Neural cell (in vitro differentiated cells): ENCODE results near the gene NUF2.

Source experiments
- EP300 ChIP-seq: fragments of 450-650 bp; conservative IDR thresholded peaks from 2 replicates; pipeline ENCODE4 v1.6.1; 2014; ENCODE audit warnings: antibody characterized with exemption, mild to moderate bottlenecking, moderate library complexity; ENCODE audit not compliant: poor library complexity, severe bottlenecking
- EZH2 ChIP-seq: fragments of 200-600, 300-800 bp; shearing (Covaris generic), sonication (generic); IDR thresholded peaks from 2 replicates; pipeline ENCODE4 v1.6.1; 2014; ENCODE audit warnings: antibody characterized with exemption, low read length, borderline replicate concordance, mild to moderate bottlenecking; ENCODE audit not compliant: insufficient read depth, poor library complexity, severe bottlenecking
- MXI1 ChIP-seq: fragments of 450-650 bp; conservative IDR thresholded peaks from 2 replicates; pipeline ENCODE4 v1.6.1; 2014; ENCODE audit warnings: antibody characterized with exemption, mild to moderate bottlenecking; ENCODE audit not compliant: poor library complexity, severe bottlenecking
- POLR2AphosphoS5 ChIP-seq: IDR thresholded peaks from 2 replicates; pipeline ENCODE4 v1.6.1; 2012
- RAD21 ChIP-seq: fragments of 450-650 bp; conservative IDR thresholded peaks from 2 replicates; pipeline ENCODE4 v1.6.1; 2014; ENCODE audit warnings: antibody characterized with exemption, mild to moderate bottlenecking, moderate library complexity
- SMC3 ChIP-seq: fragments of 450-650 bp; conservative IDR thresholded peaks from 2 replicates; pipeline ENCODE4 v1.6.1; 2014; ENCODE audit warnings: antibody characterized with exemption, mild to moderate bottlenecking, moderate library complexity; ENCODE audit not compliant: poor library complexity
- TAF1 ChIP-seq: IDR thresholded peaks from 2 replicates; pipeline ENCODE4 v1.6.1; 2012; ENCODE audit warnings: low read depth
- TF ChIP-seq, protein P1 (sequence below): fragments of 450-650 bp; IDR thresholded peaks from 2 replicates; pipeline ENCODE4 v1.5.1; 2014; ENCODE audit warnings: antibody characterized with exemption, mild to moderate bottlenecking, moderate library complexity; ENCODE audit not compliant: poor library complexity, severe bottlenecking
- TF ChIP-seq, protein P2 (sequence below): IDR thresholded peaks from 2 replicates; pipeline ENCODE4 v1.6.1; 2012; ENCODE audit warnings: borderline replicate concordance

DNA sequence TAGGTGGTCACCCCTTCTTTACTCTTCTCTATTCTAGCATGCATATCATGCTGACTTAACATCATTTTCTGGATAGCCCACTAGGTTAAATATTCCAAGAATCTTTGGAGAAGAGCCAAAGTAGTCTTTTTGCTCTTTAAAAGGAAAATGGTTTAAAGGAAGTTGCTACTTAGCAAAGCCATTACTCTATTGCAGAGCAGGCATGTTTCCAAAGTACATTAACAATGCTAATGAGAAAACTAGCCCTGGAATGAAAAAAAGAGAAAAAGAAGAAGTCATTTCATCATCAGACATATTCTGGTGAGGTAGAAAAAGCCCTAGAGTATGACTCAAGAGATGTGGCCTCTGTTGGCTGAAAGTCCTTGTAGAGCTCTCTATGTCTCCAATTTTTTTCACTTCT lies 74.0 kb downstream of the NUF2 start:
- TF ChIP-seq, protein P1, sequence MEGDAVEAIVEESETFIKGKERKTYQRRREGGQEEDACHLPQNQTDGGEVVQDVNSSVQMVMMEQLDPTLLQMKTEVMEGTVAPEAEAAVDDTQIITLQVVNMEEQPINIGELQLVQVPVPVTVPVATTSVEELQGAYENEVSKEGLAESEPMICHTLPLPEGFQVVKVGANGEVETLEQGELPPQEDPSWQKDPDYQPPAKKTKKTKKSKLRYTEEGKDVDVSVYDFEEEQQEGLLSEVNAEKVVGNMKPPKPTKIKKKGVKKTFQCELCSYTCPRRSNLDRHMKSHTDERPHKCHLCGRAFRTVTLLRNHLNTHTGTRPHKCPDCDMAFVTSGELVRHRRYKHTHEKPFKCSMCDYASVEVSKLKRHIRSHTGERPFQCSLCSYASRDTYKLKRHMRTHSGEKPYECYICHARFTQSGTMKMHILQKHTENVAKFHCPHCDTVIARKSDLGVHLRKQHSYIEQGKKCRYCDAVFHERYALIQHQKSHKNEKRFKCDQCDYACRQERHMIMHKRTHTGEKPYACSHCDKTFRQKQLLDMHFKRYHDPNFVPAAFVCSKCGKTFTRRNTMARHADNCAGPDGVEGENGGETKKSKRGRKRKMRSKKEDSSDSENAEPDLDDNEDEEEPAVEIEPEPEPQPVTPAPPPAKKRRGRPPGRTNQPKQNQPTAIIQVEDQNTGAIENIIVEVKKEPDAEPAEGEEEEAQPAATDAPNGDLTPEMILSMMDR, result no peak
- TF ChIP-seq POLR2AphosphoS5 (no peak), MXI1 (no peak), SMC3 (no peak), EP300 (no peak), RAD21 (no peak), TAF1 (no peak), EZH2 (no peak)
- TF ChIP-seq, protein P2, sequence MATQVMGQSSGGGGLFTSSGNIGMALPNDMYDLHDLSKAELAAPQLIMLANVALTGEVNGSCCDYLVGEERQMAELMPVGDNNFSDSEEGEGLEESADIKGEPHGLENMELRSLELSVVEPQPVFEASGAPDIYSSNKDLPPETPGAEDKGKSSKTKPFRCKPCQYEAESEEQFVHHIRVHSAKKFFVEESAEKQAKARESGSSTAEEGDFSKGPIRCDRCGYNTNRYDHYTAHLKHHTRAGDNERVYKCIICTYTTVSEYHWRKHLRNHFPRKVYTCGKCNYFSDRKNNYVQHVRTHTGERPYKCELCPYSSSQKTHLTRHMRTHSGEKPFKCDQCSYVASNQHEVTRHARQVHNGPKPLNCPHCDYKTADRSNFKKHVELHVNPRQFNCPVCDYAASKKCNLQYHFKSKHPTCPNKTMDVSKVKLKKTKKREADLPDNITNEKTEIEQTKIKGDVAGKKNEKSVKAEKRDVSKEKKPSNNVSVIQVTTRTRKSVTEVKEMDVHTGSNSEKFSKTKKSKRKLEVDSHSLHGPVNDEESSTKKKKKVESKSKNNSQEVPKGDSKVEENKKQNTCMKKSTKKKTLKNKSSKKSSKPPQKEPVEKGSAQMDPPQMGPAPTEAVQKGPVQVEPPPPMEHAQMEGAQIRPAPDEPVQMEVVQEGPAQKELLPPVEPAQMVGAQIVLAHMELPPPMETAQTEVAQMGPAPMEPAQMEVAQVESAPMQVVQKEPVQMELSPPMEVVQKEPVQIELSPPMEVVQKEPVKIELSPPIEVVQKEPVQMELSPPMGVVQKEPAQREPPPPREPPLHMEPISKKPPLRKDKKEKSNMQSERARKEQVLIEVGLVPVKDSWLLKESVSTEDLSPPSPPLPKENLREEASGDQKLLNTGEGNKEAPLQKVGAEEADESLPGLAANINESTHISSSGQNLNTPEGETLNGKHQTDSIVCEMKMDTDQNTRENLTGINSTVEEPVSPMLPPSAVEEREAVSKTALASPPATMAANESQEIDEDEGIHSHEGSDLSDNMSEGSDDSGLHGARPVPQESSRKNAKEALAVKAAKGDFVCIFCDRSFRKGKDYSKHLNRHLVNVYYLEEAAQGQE, result no peak
